Measurements from ENCODE around the gene HAUS8. TPM values are rescaled to one million over a fixed set of nuclear protein-coding genes. Genes with fewer than 3 reads are reported as not detected.
A peak's percentile ranks its signal among the peaks of the same experiment; 100 is the strongest.

HAUS8 gene
- total and polyA plus RNA-seq, 9 of the 15 experiments (the other 6 are each of a cell fraction or from before 2014, with no cell fraction given): 20.5 to 53.2 (median 36.0) TPM

- BruUV-seq (replicated peaks): no TSS peak
- Histone ChIP-seq H2AFZ (ENCODE audit: low read depth, low read length) (no peak overlapping the region), H3K4me1 (replicated peaks in 1 of 2; ENCODE audit: control insufficient read depth in 2 of 2, insufficient read depth in 2 of 2, low read length in 2 of 2) (no peaks in the 10 kb centered on the region), H3K79me2 (ENCODE audit: control insufficient read depth, insufficient read depth, low read length) (no peaks in the 10 kb centered on the region), H4K20me1 (replicated peaks; ENCODE audit: control insufficient read depth, insufficient read depth, low read length) (peaks cover 9% of the 10 kb centered on the region; the same call in 1 of the 2 replicates), H3K4me3 (no peak overlapping the region), H3K36me3 (ENCODE audit: control insufficient read depth, insufficient read depth, low read length) (peaks cover 88% of the 10 kb centered on the region), H3K9ac (ENCODE audit: insufficient read depth in 1 of 2, low read depth in 2 of 2, low read length in 2 of 2) (no peak overlapping the region), H3K9me1 (ENCODE audit: control insufficient read depth, insufficient read depth, low read length) (no peaks in the 10 kb centered on the region), H3K27me3 (ENCODE audit: control insufficient read depth in 2 of 2, insufficient read depth in 2 of 2, low read length in 2 of 2) (no peaks in the 10 kb centered on the region), H3K9me3 (replicated peaks; ENCODE audit: control insufficient read depth, insufficient read depth, low read depth, low read length) (no peaks in the 10 kb centered on the region), H3K27ac (ENCODE audit: extremely low read depth, low read depth, low read length) (no peak overlapping the region), H3K4me2 (ENCODE audit: insufficient read depth, low read length) (no peak overlapping the region)
- CTCF ChIA-PET (ENCODE audit: low intra/inter-chr PET ratio): interaction anchor here (0.5 kb wide), 1 partner anchor 284 kb away, joined by 8 read pairs; no protein-coding TSS in a partner anchor
- WGBS (ENCODE audit: insufficient coverage, low coverage, missing lambda C conversion rate): 96% methylated on average over 11 of the region's 15 CpGs
- in situ Hi-C loops (cut with MboI): no loop called here
- peak; percentile 32 for TF ChIP-seq RBM22 (IDR thresholded peaks at IDR 0.05; ENCODE audit: low read depth, low read length, poor library complexity, severe bottlenecking)
- TF ChIP-seq POLR2G (IDR thresholded peaks at IDR 0.05; ENCODE audit: low read depth, low read length): peak; percentile 32; the same call in 1 of the 2 replicates
- no peak for TF ChIP-seq ZBTB17 (CRISPR knock-in tag; IDR thresholded peaks at IDR 0.05)
- no peak for DNase-seq (ENCODE audit: extremely low read depth in 1 of 4, low spot score in 3 of 4)
- intact Hi-C loops (cut with micrococcal nuclease): no loop called here
- FAIRE-seq: no peak
- ATAC-seq: no peak
- POLR2A ChIA-PET: interaction anchor here (0.6 to 0.7 kb wide), 2 partner anchors 341 to 409 kb away, joined by 4 read pairs; no protein-coding TSS in a partner anchor
These were observed 19.6 kb downstream of the HAUS8 start for GRCh38 chr19:17055636-17056035.

- in situ Hi-C loops (cut with MboI) (no loop called here), intact Hi-C loops (cut with micrococcal nuclease) (no loop called here)
- Histone ChIP-seq H2AFZ (ENCODE audit: low read depth, low read length) (no peak overlapping the region), H3K27me3 (ENCODE audit: control insufficient read depth in 2 of 2, insufficient read depth in 2 of 2, low read length in 2 of 2) (no peaks in the 10 kb centered on the region), H3K36me3 (ENCODE audit: control insufficient read depth, insufficient read depth, low read length) (peaks cover 88% of the 10 kb centered on the region), H3K4me3 (no peak overlapping the region), H3K9me1 (ENCODE audit: control insufficient read depth, insufficient read depth, low read length) (no peaks in the 10 kb centered on the region), H3K27ac (ENCODE audit: extremely low read depth, low read depth, low read length) (no peak overlapping the region), H3K9me3 (replicated peaks; ENCODE audit: control insufficient read depth, insufficient read depth, low read depth, low read length) (no peaks in the 10 kb centered on the region), H4K20me1 (replicated peaks; ENCODE audit: control insufficient read depth, insufficient read depth, low read length) (peaks cover 9% of the 10 kb centered on the region; the same call in 1 of the 2 replicates), H3K4me1 (replicated peaks in 1 of 2; ENCODE audit: control insufficient read depth in 2 of 2, insufficient read depth in 2 of 2, low read length in 2 of 2) (no peaks in the 10 kb centered on the region), H3K9ac (ENCODE audit: insufficient read depth in 1 of 2, low read depth in 2 of 2, low read length in 2 of 2) (no peak overlapping the region), H3K4me2 (ENCODE audit: insufficient read depth, low read length) (no peak overlapping the region), H3K79me2 (ENCODE audit: control insufficient read depth, insufficient read depth, low read length) (no peaks in the 10 kb centered on the region)
- no peak for DNase-seq (ENCODE audit: extremely low read depth in 1 of 4, low spot score in 3 of 4)
- 82% methylated on average over 3 of the region's 5 CpGs for WGBS (ENCODE audit: insufficient coverage, low coverage, missing lambda C conversion rate)
- ChIA-PET CTCF (ENCODE audit: low intra/inter-chr PET ratio) (interaction anchor here (0.6 to 1.2 kb wide), 2 partner anchors 12 to 283 kb away, joined by 3 to 7 read pairs; no protein-coding TSS in a partner anchor), POLR2A (no interaction called here)
- no peak for ATAC-seq
- BruUV-seq (replicated peaks): no TSS peak
- FAIRE-seq: no peak
- TF ChIP-seq ZNF282 (CRISPR knock-in tag; IDR thresholded peaks at IDR 0.05) (no peak), ZNF77 (CRISPR knock-in tag; IDR thresholded peaks at IDR 0.05) (no peak), NR3C1 (CRISPR knock-in tag; IDR thresholded peaks at IDR 0.05) (no peak), HES1 (IDR thresholded peaks at IDR 0.05; ENCODE audit: low read depth) (no peak), HDGF (IDR thresholded peaks at IDR 0.05) (no peak), SIN3B (IDR thresholded peaks at IDR 0.05; ENCODE audit: low read depth) (no peak), CREB1 (IDR thresholded peaks at IDR 0.05) (no peak), CREB1 (CRISPR knock-in tag; IDR thresholded peaks at IDR 0.05) (no peak), ZNF174 (CRISPR knock-in tag; IDR thresholded peaks at IDR 0.05) (no peak), PPARD (CRISPR knock-in tag; IDR thresholded peaks at IDR 0.05) (no peak), NKRF (IDR thresholded peaks at IDR 0.05; ENCODE audit: borderline replicate concordance) (no peak), BRCA1 (IDR thresholded peaks at IDR 0.05) (no peak), BRCA1 (CRISPR knock-in tag; IDR thresholded peaks at IDR 0.05) (no peak), MYNN (IDR thresholded peaks at IDR 0.05) (no peak), MYNN (CRISPR knock-in tag; IDR thresholded peaks at IDR 0.05) (no peak)
These were observed 20.5 kb downstream of the HAUS8 start for GRCh38 chr19:17054746-17055145.
